HepG2 (cell line): ENCODE measurements around the gene OARD1. TPM values are rescaled to one million over a fixed set of nuclear protein-coding genes. Genes with fewer than 3 reads are reported as not detected.

Experiments
- ARNT ChIP-seq: fragments of 450-650 bp; IDR thresholded peaks from 2 replicates; pipeline ENCODE4 v1.6.1; 2017
- DDIT3 ChIP-seq: sonication (generic); formaldehyde crosslinking; IDR thresholded peaks from 2 replicates; pipeline ENCODE4 v1.4.0; 2020; ENCODE audit warnings: mild to moderate bottlenecking, missing genetic modification reagents
- HNRNPL ChIP-seq: fragments of 200-400 bp; formaldehyde crosslinking; IDR thresholded peaks from 2 replicates; pipeline ENCODE4 v1.6.1; 2017; ENCODE audit warnings: mild to moderate bottlenecking, low read depth, low read length
- HNRNPUL1 ChIP-seq: fragments of 200-400 bp; formaldehyde crosslinking; IDR thresholded peaks from 2 replicates; pipeline ENCODE4 v1.6.1; 2017; ENCODE audit warnings: low read depth, mild to moderate bottlenecking, low read length, moderate library complexity
- ISX ChIP-seq: sonication (generic); formaldehyde crosslinking; conservative IDR thresholded peaks from 2 replicates; pipeline ENCODE4 v1.5.0; 2020; ENCODE audit warnings: missing genetic modification reagents
- KAT8 ChIP-seq: IDR thresholded peaks from 2 replicates; pipeline ENCODE4 v1.6.1; 2016; ENCODE audit warnings: missing genetic modification reagents, missing compliant biosample characterization
- KDM6A ChIP-seq: IDR thresholded peaks from 2 replicates; pipeline ENCODE4 v1.6.1; 2016; ENCODE audit warnings: low read depth
- MAFG ChIP-seq: sonication (generic); formaldehyde crosslinking; IDR thresholded peaks from 2 replicates; pipeline ENCODE4 v1.5.1; 2020; ENCODE audit warnings: mild to moderate bottlenecking, missing genetic modification reagents
- MEIS1 ChIP-seq: sonication (generic); formaldehyde crosslinking; IDR thresholded peaks from 2 replicates; pipeline ENCODE4 v1.9.0; 2021; ENCODE audit warnings: mild to moderate bottlenecking, missing genetic modification reagents, moderate library complexity, borderline replicate concordance
- NCOR1 ChIP-seq: fragments of 200-600 bp; sonication (generic); IDR thresholded peaks from 2 replicates; pipeline ENCODE4 v1.7.0; 2017; ENCODE audit warnings: antibody characterized with exemption, low read length, borderline replicate concordance
- NFYB ChIP-seq: sonication (generic); formaldehyde crosslinking; IDR thresholded peaks from 2 replicates; pipeline ENCODE4 v1.4.0; 2020; ENCODE audit warnings: missing genetic modification reagents
- PAXIP1 ChIP-seq: sonication (generic); formaldehyde crosslinking; conservative IDR thresholded peaks from 2 replicates; pipeline ENCODE4 v1.4.0; 2020; ENCODE audit warnings: mild to moderate bottlenecking, missing genetic modification reagents, moderate library complexity
- PBX3 ChIP-seq: sonication (generic); formaldehyde crosslinking; IDR thresholded peaks from 2 replicates; pipeline ENCODE4 v1.8.1; 2023; ENCODE audit warnings: missing genetic modification reagents, inconsistent platforms, borderline replicate concordance
- PHF8 ChIP-seq: sonication (generic); formaldehyde crosslinking; IDR thresholded peaks from 2 replicates; pipeline ENCODE4 v1.5.0; 2020; ENCODE audit warnings: missing genetic modification reagents
- REL ChIP-seq: sonication (generic); formaldehyde crosslinking; conservative IDR thresholded peaks from 2 replicates; pipeline ENCODE4 v1.8.0; 2022; ENCODE audit warnings: mild to moderate bottlenecking, missing genetic modification reagents, moderate library complexity
- RELA ChIP-seq: sonication (generic); formaldehyde crosslinking; IDR thresholded peaks from 2 replicates; pipeline ENCODE4 v1.4.0; 2020; ENCODE audit warnings: missing genetic modification reagents
- REST ChIP-seq, 2 experiments: IDR thresholded peaks; 2 replicates each; pipeline ENCODE4 v1.6.1; 2011 to 2012; ENCODE audit warnings: low read length in 2 of 2, borderline replicate concordance in 1 of 2, low read depth in 1 of 2, mild to moderate bottlenecking in 1 of 2, moderate library complexity in 1 of 2
- SKI ChIP-seq: fragments of 450-650 bp; IDR thresholded peaks from one replicate; pipeline ENCODE4 v1.6.1; 2018; ENCODE audit warnings: mild to moderate bottlenecking; ENCODE audit not compliant: partially characterized antibody
- TCF7 ChIP-seq: sonication (generic); IDR thresholded peaks from 2 replicates; pipeline ENCODE4 v1.6.1; 2016; ENCODE audit warnings: antibody characterized with exemption, low read depth
- ZC3H4 ChIP-seq: sonication (generic); formaldehyde crosslinking; IDR thresholded peaks from 2 replicates; pipeline ENCODE4 v1.4.0; 2020; ENCODE audit warnings: missing genetic modification reagents, borderline replicate concordance
- ZNF354B ChIP-seq: sonication (generic); formaldehyde crosslinking; IDR thresholded peaks from 2 replicates; pipeline ENCODE4 v1.8.0; 2022; ENCODE audit warnings: mild to moderate bottlenecking, missing genetic modification reagents
- ZNF451 ChIP-seq: sonication (generic); formaldehyde crosslinking; IDR thresholded peaks from 2 replicates; pipeline ENCODE4 v1.5.0; 2020; ENCODE audit warnings: mild to moderate bottlenecking, missing genetic modification reagents
- polyA plus RNA-seq, 8 experiments: library from polyadenylated mRNA; depleted of rRNA in 3 of 8; stranded (reverse) in 7 of 8; unstranded in 1 of 8; fragments of >200 nt; fragmentation: Illumina TruSeq in 4 of 8; extraction: Trizol in 4 of 8; gene quantifications; 2 replicates each; pipeline versions ENCODE4 v1.2.1 to v1.2.3, GENCODE V29; 2011 to 2016; ENCODE audit warnings: low read depth in 4 of 8, missing spikeins in 1 of 8, mixed read lengths in 1 of 8; ENCODE audit not compliant: insufficient read depth in 1 of 8
- total RNA-seq, 5 experiments: library from RNA; depleted of rRNA; stranded (reverse); fragments of >200 nt; fragmentation: Illumina TruSeq; extraction: Trizol; gene quantifications; 2 replicates each; pipeline ENCODE4 v1.2.3, GENCODE V29; 2016; ENCODE audit warnings: low read depth in 1 of 5

OARD1 gene
- total and polyA plus RNA-seq, 2 of the 13 experiments (the other 11 are each of a cell fraction or from before 2014, with no cell fraction given): 18.4 to 49.0 TPM

DNA sequence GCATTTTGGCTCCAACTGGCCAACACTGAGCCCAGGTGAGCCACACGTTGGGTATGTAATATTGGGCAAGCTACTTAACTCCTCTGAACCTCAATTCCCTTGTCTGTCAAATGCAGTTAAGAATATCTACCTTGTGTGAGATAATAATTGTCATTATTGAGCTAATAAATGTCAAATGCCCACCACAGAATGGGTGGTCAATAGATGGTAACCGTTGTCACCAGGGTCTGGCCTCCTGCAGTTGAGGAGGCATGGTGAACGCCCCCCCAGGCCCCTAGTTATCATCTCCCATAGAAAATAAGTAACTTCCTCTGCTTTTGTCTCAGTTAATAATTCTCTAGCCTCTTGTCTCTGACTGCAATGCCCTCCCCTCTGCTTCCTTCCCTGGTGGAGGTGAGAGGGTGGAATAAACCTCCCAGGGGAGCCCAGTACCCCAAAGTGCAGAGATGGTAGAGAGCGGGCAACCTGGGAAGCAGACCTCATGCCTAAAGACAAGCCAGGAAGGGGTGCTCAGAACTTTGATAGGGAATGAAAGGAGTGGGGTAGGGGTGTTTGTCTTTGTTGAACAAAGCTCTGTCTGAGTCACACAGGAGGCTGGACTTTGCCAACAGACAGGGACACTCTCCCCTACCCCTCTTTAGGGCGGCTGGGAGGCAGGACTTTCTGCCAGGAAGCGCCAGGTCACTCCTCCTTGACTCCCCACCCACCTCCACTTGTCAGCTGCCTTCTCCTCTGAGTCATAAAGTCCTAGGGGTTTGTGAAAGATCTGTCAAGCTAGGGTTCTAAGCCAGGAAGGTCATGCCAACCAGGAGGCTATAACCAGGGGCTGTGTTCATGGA lies 31.8 kb downstream of the OARD1 start (continued):
- peak; percentile 97 for TF ChIP-seq PAXIP1 (CRISPR knock-in tag)
- peak; percentile 55 for TF ChIP-seq TCF7
- TF ChIP-seq SKI: peak; percentile 83
- peak; percentile 75 for TF ChIP-seq KAT8 (CRISPR knock-in tag)
- TF ChIP-seq ZC3H4 (CRISPR knock-in tag): no peak
- no peak for TF ChIP-seq ISX (CRISPR knock-in tag)
- no peak for TF ChIP-seq ZNF451 (CRISPR knock-in tag)
- TF ChIP-seq HNRNPUL1: no peak
- 0 out of 2 replicates have a peak, but pooled peaks have one; percentile 29 for TF ChIP-seq ZNF354B
- TF ChIP-seq NCOR1: peak; percentile 82; the same call in 1 of the 2 replicates
- TF ChIP-seq HNRNPL: peak; percentile 72; the same call in 1 of the 2 replicates
- TF ChIP-seq PHF8 (CRISPR knock-in tag): peak; percentile 56
- peak; percentile 82 for TF ChIP-seq KDM6A (CRISPR knock-in tag)
- TF ChIP-seq REST (IDR thresholded peaks at IDR 0.05; ENCODE audit: borderline replicate concordance in 1 of 2, low read depth in 1 of 2, low read length in 2 of 2): no peak
- no peak for TF ChIP-seq REL (CRISPR knock-in tag)
- TF ChIP-seq PBX3: no peak
- TF ChIP-seq ARNT: no peak
- TF ChIP-seq MAFG (CRISPR knock-in tag): no peak
- peak; percentile 49; the same call in 1 of the 2 replicates for TF ChIP-seq RELA (CRISPR knock-in tag)
- no peak for TF ChIP-seq DDIT3 (CRISPR knock-in tag)
- 0 out of 2 replicates have a peak, but pooled peaks have one; percentile 16 for TF ChIP-seq NFYB
- peak; percentile 84; the same call in 1 of the 2 replicates for TF ChIP-seq MEIS1
